Measurements from ENCODE around the gene RARG. TPM values are rescaled to one million over a fixed set of nuclear protein-coding genes. Genes with fewer than 3 reads are reported as not detected.

RARG gene
- total RNA-seq (2021; fragmentation: NEBNext Ultra II Directional; extraction: Animal tissue kit (Norgen Biotek cat#: 25700)) (68.6 and 68.9 TPM in 2 replicates), polyA plus RNA-seq (2011; rRNA removed) (68.6 and 84.2 TPM in 2 replicates), polyA minus RNA-seq (2011; rRNA and poly(A)+ RNA removed) (40.1 and 58.9 TPM in 2 replicates)
- 68.7 TPM for polyA plus RNA-seq (2011; cell fraction: cytosol; rRNA removed)
- 145 TPM for polyA plus RNA-seq (2011; cell fraction: nucleus; rRNA removed)
- 66.2 to 80.8 TPM (median 70.6 TPM) in 4 replicates for polyA plus RNA-seq (2012, experiment 1 of 2)
- polyA plus RNA-seq (2012, experiment 2 of 2) = 66.9 TPM
- polyA plus RNA-seq (2013, experiment 1 of 2) = 37.2 TPM
- polyA plus RNA-seq (2013, experiment 2 of 2) = 34.6 TPM
- 38.5 TPM for polyA minus RNA-seq (2011; cell fraction: cytosol; rRNA and poly(A)+ RNA removed)
- 31.3 TPM for polyA minus RNA-seq (2011; cell fraction: nucleus; rRNA and poly(A)+ RNA removed)
- long read RNA-seq, experiment 1, transcript RARG-201 (8 exons, 1,836 nt) = major isoform, 8 of 55 reads
- long read RNA-seq, experiment 1, partial matches to known transcripts = 15 of 55 reads
- long read RNA-seq, experiment 1, other reads (novel, unspliced or antisense) = 29 of 55 reads
- long read RNA-seq, experiment 2, partial matches to known transcripts = 0 of 2 reads
- long read RNA-seq, experiment 2, other reads (novel, unspliced or antisense) = 1 of 2 reads

GRCh38 chr12:53231921-53232645 is at the start of gene RARG:
Gene RARG, minus strand, starts transcription at chr12:53232209. Its CDS starts 4,664 bp downstream, at chr12:53227545.
- no peaks in the 10 kb centered on the region for H3K79me1 ChIP-seq (ENCODE audit: low read depth, low read length)
- H3K36me3 ChIP-seq (ENCODE audit: control insufficient read depth in 2 of 4, insufficient read depth in 4 of 4, low read length in 3 of 4) = no peaks in the 10 kb centered on the region; a peak in 1 of 8 replicates
- H2BK5ac ChIP-seq (ENCODE audit: low read depth, low read length) = peak within 1 kb of the TSS; percentile 93; the same call in 1 of the 2 replicates
- no peaks in the 10 kb centered on the region for H4K20me1 ChIP-seq (replicated peaks in 1 of 2; ENCODE audit: control insufficient read depth in 1 of 2, insufficient read depth in 2 of 2, low read length in 2 of 2)
- H3K56ac ChIP-seq (replicated peaks; ENCODE audit: insufficient read length, low read depth, low read length) = peak within 1 kb of the TSS; percentile 7
- peak within 1 kb of the TSS; percentile 100 for H2BK12ac ChIP-seq (ENCODE audit: low read depth, low read length)
- peak; percentile 3; the same call in 1 of the 2 replicates for TF ChIP-seq SUZ12 (IDR thresholded peaks at IDR 0.05; ENCODE audit: low read length)
- TF ChIP-seq PHF8 (conservative IDR thresholded peaks at IDR 0.05; ENCODE audit: low read depth, low read length) = 0 out of 2 replicates have a peak, but pooled peaks have one; percentile 32
- peak; percentile 45 for TF ChIP-seq KDM4A (IDR thresholded peaks at IDR 0.05; ENCODE audit: low read depth, low read length, severe bottlenecking)
- no peak for TF ChIP-seq POLR2A (IDR thresholded peaks at IDR 0.05; ENCODE audit: control extremely low read depth in 1 of 2, low read depth in 2 of 2, low read length in 2 of 2)
- 0 out of 2 replicates have a peak, but pooled peaks have one; percentile 26 for TF ChIP-seq RBBP5 (IDR thresholded peaks at IDR 0.05; ENCODE audit: borderline replicate concordance, low read depth, low read length)
- TF ChIP-seq ASH2L (IDR thresholded peaks at IDR 0.05; ENCODE audit: low read length) = peak; percentile 69
- TF ChIP-seq BCL11A (IDR thresholded peaks at IDR 0.05; ENCODE audit: low read depth in 2 of 2, low read length in 2 of 2) = no peak
- TF ChIP-seq MAX (IDR thresholded peaks at IDR 0.05) = peak; percentile 42
- H2AK5ac ChIP-seq (ENCODE audit: low read depth, low read length) = peak within 1 kb of the TSS; percentile 7
- peak within 1 kb of the TSS; percentile 85 for H4K5ac ChIP-seq (ENCODE audit: insufficient read length, low read depth, low read length)
- H2BK20ac ChIP-seq (ENCODE audit: low read length) = peak within 1 kb of the TSS; percentile 99; the same call in 1 of the 2 replicates
- no peak within 1 kb of the TSS for H2AFZ ChIP-seq (ENCODE audit: low read length)
- no peak for FAIRE-seq
- H3K23ac ChIP-seq (ENCODE audit: insufficient read length) = no peak within 1 kb of the TSS
- H3K14ac ChIP-seq (ENCODE audit: insufficient read length) = no peak within 1 kb of the TSS
- no peaks in the 10 kb centered on the region for H3K27me3 ChIP-seq (replicated peaks in 1 of 4; ENCODE audit: control insufficient read depth in 3 of 4, extremely low read depth in 1 of 4, insufficient read depth in 3 of 4, low read length in 3 of 4)
- no peak within 1 kb of the TSS for H3K27ac ChIP-seq (ENCODE audit: low read depth, low read length)
- H3K23me2 ChIP-seq (ENCODE audit: low read depth, low read length) = peaks cover 11% of the 10 kb centered on the region; the same call in 1 of the 2 replicates
- WGBS, 2 experiments (ENCODE audit: extremely low coverage in 1 of 2, insufficient coverage in 1 of 2, insufficient read length in 1 of 2, insufficient replicate concordance in 2 of 2, low coverage in 1 of 2, low lambda C conversion rate in 2 of 2, missing lambda C conversion rate in 1 of 2) = 4% methylated on average over 8 of the region's 44 CpGs; no CpG with 5 or more reads in 1 of the 2 experiments
- H3K4me1 ChIP-seq (replicated peaks in 1 of 4; ENCODE audit: control insufficient read depth in 3 of 4, insufficient read depth in 4 of 4, low read length in 3 of 4) = peaks cover 35 to 68% (median 46%) of the 10 kb centered on the region in 4 experiments
- peak within 1 kb of the TSS; percentile 62 for H4K91ac ChIP-seq (replicated peaks; ENCODE audit: insufficient read length, low read length)
- H4K8ac ChIP-seq (ENCODE audit: extremely low read depth, insufficient read depth, low read length) = no peak within 1 kb of the TSS; the same call in 1 of the 2 replicates
- ChIA-PET POLR2A (ENCODE audit: partially characterized antibody) (interaction anchor here (0.6 to 12.4 kb wide), 10 partner anchors 9 to 170 kb away, joined by 3 to 151 read pairs (median 4); partner anchors contain the start of genes ESPL1 and PFDN5), CTCF (ENCODE audit: partially characterized antibody) (interaction anchor here (1.5 to 23.5 kb wide), 4 partner anchors 19 to 51 kb away, joined by 4 to 535 read pairs (median 30); partner anchors contain the start of genes ESPL1 and ITGB7)
- H2BK15ac ChIP-seq (ENCODE audit: low read length) = peak within 1 kb of the TSS; percentile 93
- peak in 1 of 2 experiments; percentile 83 for DNase-seq (ENCODE audit: low read depth in 1 of 2, low spot score in 2 of 2)
- H3K4me3 ChIP-seq (ENCODE audit: extremely low read depth in 1 of 4, insufficient read depth in 2 of 4, low read depth in 3 of 4, low read length in 4 of 4) = peak within 1 kb of the TSS; percentile 72 to 79 (median 76)
- H3K9me3 ChIP-seq (ENCODE audit: insufficient read depth in 2 of 2, low read depth in 1 of 2, low read length in 1 of 2) = no peaks in the 10 kb centered on the region
- H3K79me2 ChIP-seq (ENCODE audit: control insufficient read depth in 1 of 2, insufficient read depth in 2 of 2, low read length in 2 of 2) = peaks cover 0 to 13% of the 10 kb centered on the region in 2 experiments; a peak in 1 of 4 replicates
- peak within 1 kb of the TSS; percentile 63 for H3K4ac ChIP-seq (replicated peaks; ENCODE audit: insufficient read length, low read depth, low read length)
- peak within 1 kb of the TSS; percentile 97 for H3K18ac ChIP-seq (ENCODE audit: extremely low read depth, low read length)
- H3K4me2 ChIP-seq (ENCODE audit: insufficient read depth in 1 of 2, low read depth in 2 of 2, low read length in 2 of 2) = peak within 1 kb of the TSS; percentile 92 to 96
- H3K9ac ChIP-seq (replicated peaks in 1 of 4; ENCODE audit: extremely low read depth in 1 of 4, low read depth in 3 of 4, low read length in 3 of 4) = peak within 1 kb of the TSS in 3 of 4 experiments; percentile 6 to 79 (median 54); a peak in 5 of 7 replicates
- H2BK120ac ChIP-seq (replicated peaks; ENCODE audit: low read depth, low read length) = peak within 1 kb of the TSS; percentile 89
